ENCODE measurements around the gene SMG6.

DNA sequence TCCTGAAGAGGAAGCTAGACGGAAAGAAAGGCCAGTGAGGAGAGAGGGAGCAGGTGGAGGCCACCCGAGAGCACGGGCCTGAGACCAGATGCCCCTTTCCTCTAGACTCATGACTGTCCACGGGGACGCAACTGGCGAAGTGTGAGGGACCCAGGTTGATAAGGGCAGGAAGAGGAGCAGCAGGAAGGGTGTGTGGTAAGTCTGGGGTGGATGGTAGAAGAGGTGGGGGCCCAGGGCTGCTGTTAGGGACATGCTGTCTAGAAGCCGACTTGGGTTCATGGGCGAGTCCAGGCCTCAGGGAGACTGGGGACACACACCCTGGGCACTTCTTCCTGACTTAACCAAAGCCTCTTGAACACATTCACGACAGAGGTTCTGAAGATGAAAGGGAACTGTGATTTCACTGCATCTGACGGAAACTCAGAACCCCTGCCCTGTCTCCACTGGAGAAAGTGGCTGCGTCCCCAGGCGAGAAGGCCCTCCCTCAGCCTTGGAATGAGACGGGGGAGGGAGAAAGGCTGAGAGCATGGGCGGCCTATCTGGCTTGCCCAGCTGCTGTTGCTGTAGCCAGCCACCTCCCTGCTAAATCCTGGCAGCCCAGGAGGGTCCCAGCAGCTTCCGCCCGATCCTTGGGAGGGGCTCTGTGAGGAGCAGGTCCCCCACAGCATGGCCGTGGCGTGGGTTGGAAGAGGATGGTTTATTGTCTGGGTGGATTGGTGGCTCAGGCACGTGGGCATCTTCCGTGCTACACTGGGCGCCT is 242.7 kb downstream of the SMG6 start:
- TF ChIP-seq, protein P1, sequence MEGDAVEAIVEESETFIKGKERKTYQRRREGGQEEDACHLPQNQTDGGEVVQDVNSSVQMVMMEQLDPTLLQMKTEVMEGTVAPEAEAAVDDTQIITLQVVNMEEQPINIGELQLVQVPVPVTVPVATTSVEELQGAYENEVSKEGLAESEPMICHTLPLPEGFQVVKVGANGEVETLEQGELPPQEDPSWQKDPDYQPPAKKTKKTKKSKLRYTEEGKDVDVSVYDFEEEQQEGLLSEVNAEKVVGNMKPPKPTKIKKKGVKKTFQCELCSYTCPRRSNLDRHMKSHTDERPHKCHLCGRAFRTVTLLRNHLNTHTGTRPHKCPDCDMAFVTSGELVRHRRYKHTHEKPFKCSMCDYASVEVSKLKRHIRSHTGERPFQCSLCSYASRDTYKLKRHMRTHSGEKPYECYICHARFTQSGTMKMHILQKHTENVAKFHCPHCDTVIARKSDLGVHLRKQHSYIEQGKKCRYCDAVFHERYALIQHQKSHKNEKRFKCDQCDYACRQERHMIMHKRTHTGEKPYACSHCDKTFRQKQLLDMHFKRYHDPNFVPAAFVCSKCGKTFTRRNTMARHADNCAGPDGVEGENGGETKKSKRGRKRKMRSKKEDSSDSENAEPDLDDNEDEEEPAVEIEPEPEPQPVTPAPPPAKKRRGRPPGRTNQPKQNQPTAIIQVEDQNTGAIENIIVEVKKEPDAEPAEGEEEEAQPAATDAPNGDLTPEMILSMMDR (IDR thresholded peaks at IDR 0.05) = no peak
- no peak for TF ChIP-seq POLR2A (IDR thresholded peaks at IDR 0.05)
- peak in 2 of 4 donors; percentile 27 to 42 for TF ChIP-seq POLR2AphosphoS5 (IDR thresholded peaks at IDR 0.05)

All from sigmoid colon (tissue), 4 donors.